NCI-H2196 (cell line): ENCODE data around the gene TMEM217.

Experiments used
- DNase-seq: peaks from one replicate; lab custom pipeline; 2025; ENCODE audit not compliant: unreplicated experiment; lab: John Stamatoyannopoulos, UW

The TMEM217 gene

GRCh38 chr6:37244430-37245310 lies 13.3 kb downstream of the TMEM217 start:
- DNase-seq, result peak; percentile 99

DNA sequence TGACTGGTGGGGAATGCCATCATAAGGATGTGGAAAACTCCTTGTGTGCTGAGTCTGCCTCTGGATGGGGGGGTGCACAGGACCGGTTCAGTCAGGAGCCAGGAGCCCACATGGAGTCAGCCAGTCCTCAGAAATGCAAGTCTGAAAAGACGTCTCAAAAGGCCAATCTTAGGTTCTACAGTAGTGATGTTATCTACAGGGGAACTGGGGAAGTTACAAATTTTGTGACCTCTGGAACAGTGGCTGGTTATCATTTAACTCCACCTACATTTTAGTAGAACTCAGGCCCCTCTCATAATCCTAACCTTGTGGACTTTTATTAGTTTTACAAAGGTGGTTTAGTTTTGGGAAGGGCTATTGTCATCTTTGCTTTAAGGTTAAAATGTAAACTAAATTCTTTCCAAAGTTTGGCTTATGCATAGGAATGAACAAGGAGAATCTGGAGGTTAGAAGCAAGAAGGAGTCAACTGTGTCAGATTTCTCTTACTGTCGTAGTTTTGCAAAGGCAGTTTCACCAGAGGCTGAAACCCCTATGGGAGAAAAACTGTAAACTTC lies 14.1 kb downstream of the TMEM217 start:
- DNase-seq, result no peak

DNA sequence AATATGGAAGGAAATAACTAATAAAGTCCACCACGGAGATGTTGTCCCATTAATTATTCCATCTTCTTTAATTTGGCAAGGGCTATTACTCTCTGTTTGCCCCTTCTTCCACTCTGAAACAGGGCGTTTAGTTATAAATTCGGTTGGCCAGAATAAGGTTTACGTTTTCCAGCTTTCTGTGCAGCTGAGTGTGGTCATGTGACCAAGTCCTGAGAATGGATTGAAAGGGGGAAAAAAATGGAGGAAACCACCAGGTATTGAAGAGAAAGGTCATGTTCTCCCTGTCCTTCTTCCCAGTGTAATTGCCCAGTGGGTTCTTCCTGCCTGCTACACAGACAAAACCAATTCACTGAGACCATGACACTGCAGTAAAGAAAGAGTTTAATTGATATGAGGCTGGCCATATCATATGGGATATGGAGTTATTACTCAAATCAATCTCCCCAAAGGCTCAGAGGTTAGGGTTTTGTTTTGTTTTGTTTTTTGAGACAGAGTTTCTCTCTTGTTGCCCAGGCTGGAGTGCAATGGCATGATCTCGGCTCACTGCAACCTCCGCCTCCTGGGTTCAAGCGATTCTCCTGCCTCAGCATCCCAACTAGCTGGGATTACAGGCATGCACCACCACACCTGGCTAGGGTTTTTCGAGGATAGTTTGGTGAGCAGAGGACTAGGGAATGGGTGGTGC lies 14.7 kb downstream of the TMEM217 start:
- no peak for DNase-seq

DNA sequence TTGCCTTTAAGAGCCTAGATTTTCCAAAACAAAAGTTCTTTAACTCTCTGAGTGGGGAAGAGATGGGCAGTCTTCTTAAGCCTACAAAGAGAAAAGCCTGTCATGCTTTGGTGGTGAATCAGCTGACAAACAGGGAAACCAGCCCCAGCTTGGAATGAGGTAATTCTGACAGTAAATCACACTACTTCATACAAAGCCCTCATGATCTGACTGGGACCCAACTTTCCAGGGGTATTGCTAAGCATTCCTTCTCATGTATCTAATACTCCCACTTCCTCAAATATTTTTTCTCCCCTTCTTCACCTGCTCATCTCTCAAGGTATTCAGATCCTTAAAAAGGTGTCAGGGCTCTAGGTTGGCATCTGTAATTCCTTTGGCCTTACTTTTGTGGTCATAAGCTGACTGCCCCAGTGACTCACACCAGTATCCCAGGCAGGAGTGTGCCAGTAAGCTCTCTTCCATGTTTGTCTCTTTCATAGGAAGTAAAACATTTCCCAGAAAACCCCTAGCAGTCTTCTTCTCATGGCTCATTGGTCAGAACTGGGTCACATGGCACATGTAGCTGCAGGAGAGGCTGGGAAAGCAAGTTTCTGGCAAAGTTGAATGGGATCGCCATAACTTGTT lies 15.4 kb downstream of the TMEM217 start:
- DNase-seq, result peak; percentile 33

DNA sequence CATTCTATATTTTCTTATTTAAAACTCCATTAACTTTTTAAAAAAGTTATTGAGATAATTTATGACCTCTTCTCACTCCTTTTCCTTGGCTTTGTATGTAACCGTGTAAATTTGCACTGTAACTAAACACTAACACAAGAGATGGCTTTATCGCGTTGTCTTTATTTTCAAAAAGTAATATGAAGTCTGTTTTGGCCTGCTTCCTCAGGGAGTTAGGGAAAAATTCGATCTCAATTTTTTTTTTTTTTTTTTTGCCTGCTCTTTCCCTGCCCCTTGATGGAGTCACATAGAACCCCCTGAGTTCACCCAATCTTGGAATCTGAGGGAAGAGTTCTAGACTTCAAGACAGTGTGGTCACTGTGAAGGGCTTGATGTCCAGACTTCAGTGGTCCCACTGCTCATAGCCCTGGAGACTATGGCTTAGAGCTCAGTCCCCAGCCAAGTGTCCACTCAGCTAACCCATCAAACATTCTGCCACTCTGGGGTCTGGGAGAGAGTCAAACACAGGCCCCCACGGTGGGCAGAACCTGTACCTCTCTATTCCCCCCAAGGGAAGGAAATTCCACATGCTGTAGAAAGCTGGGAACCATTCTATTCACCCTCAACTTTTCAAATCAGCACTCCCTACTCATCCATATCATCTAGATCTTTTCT lies 16.0 kb downstream of the TMEM217 start:
- DNase-seq, result no peak

- DNase-seq, result no peak
These were observed 16.8 kb downstream of the TMEM217 start for GRCh38 chr6:37241131-37241530.

- peak; percentile 91 for DNase-seq
These were observed 17.8 kb downstream of the TMEM217 start for GRCh38 chr6:37239950-37240713.

DNA sequence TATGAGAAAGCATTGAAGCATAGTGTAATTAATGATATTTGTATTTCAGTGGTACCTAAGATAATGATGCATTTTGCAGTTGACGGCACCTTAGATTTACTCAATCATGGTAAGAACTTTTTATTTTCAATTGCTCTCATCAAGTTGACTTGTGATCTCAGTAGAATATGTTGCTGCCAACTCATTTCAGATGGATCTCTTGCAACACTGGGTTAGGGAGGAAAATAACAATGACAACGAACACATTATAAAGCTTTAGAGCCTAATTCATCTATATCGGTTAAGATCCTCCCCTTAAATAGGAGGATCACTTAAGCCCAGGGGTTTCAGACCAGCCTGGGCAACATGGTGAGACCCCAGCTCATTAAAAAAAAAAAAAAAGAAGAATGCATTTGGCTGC lies 18.4 kb downstream of the TMEM217 start:
- DNase-seq, result no peak

- DNase-seq, result no peak
These were observed 19.6 kb downstream of the TMEM217 start for GRCh38 chr6:37238381-37238780.

DNA sequence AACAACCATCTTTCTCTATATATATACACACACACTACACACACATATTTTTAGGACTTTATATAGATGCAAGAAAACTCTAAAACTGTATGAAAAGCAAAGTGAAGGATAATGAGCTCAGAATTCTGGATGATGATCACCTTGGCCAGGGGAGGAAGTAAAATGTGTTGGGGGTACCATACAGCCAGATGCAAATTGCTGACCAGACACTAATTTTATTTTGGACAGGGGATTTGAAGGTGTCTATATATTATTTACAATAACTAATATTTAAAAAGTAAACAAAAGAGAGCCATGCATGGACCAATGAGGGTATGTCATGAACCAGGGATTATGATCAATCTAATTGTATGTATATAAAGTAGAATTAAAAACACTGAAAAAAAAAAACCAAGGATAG lies 20.2 kb downstream of the TMEM217 start:
- no peak for DNase-seq

GRCh38 chr6:37236921-37237320 lies 21.0 kb downstream of the TMEM217 start:
- no peak for DNase-seq

DNA sequence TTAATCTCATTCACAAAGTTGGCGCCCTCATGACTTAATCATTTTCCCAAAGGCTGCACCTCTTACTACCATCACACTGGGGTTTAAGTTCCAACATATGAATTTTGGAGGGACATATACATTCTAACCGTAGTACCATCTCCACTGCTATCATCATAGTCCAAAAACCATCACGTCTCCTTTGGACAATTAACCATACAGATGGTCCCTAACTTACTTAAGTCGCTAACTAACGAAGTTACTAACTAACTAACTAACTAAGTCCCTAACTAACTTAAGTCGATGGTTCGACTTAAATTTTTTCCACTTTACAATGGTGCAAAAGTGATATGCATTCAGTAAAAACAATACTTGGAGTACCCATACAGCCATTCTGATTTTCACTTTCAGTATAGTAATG lies 24.4 kb downstream of the TMEM217 start:
- DNase-seq, result no peak

DNA sequence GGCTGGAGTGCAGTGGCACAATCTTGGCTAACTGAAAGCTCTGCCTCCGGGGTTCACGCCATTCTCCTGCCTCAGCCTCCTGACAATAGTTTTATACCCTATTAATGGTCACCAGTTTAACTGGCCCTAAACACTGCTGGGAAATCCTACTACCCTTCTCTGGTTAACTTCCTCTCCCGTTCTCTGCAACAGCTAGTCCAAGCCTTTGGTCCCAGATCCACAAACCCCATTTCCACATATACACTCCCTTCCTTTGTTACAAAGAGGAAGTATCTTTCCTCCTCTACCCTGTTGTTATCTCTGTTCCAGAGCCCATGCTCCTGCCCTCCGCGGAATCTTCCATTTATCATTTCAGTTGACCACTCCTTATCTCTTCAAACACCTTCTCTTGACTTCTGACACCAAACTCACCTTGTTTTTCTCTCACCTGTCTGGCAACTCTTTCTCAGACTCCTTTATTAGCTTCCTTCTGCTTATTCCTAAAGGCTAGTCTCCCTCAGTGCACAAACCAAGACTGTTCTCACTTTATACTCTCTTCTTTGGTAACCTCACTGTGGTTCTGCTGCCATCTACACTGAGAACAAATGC lies 25.4 kb downstream of the TMEM217 start:
- DNase-seq, result no peak

- no peak for DNase-seq
These were observed 27.8 kb downstream of the TMEM217 start for GRCh38 chr6:37230104-37230503.

DNA sequence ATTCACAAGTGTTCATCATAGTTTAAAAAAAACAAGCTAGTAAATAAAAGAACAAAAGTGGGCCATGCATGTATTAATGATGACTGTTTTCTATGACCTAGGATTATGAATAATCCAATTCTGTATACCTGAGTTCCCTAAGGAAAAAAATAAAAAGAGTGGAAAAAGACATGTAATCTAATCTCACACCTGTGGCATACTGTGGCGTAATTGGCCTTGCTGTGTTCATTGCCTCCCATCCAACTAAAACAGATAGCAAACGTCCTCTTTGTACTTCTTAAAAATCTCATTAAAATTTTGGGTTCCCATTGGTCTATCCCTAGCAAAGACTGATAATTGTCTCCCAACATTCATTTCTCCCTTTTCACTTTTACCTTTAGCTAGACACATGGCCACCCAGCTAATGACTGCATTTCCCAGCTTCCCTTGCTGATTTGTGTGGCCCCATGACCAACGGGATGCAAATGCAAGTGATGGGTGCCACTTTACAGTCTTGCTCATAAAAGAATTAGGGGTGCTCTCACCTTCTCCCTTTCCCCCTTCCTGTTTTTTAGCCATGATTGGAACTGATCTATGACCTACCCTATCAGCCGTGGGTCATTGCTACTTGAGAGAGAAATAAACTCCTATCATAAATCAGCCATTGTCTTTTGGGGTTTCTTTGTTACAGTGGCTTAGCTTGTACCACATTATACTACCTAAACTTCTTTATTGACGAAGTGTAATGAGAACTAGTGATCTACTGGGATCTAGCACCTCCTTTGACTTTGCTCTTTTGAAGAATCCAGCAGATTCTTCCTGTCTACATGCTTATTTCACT lies 32.4 kb downstream of the TMEM217 start:
- DNase-seq, result no peak

GRCh38 chr6:37222992-37223391 lies 35.0 kb downstream of the TMEM217 start:
- no peak for DNase-seq

GRCh38 chr6:37222125-37222967 lies 35.6 kb downstream of the TMEM217 start:
- DNase-seq, result peak; percentile 97

DNA sequence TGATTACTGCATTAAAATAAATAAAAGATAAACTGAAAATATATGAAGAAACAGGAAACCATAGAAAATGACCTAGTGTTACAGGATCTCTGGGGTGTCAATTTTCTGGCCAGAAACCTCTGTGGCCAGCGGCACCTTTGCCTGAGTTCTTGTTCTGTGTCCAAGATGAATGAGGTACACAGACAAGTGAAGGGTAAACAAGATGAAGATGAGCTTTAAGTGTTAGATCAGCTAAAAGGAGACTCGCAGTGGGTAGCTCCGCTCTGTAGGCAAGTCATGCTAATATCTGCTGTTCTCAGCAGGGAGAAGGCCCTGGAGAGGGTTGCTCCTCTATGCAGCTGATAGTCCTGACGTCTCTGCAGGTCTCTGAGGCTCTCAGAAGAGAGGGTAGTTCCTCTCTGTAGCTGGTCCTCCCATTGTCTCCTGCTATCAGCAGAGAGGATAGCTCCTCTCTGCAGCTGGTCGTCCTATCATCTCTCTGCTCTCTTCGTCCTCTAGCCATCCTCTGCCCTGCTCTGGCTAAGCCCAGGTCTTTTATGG lies 36.3 kb downstream of the TMEM217 start:
- no peak for DNase-seq
